Upper lobe of left lung (tissue), 6 donors: ENCODE data around the gene PRELP. TPM values are rescaled to one million over a fixed set of nuclear protein-coding genes. Genes with fewer than 3 reads are reported as not detected.

ENCODE experiments used
- ATAC-seq, 2 donors: fragments of 200-7000 bp; cut with Tn5 transposase; one replicate each; pipeline ENCODE4 v1.9.1; 2022; ENCODE audit warnings: mild to moderate bottlenecking in 2 of 2, moderate library complexity in 2 of 2; ENCODE audit not compliant: low FRiP score in 2 of 2
- DNase-seq, 2 donors: peaks; one replicate each; pipeline ENCODE4 v3.0.0-alpha.2; 2019 to 2020
- H3K27ac ChIP-seq, 4 donors: fragments of 200-600 bp; sonication (generic); one replicate each; pipeline ENCODE4 v1.5.1; 2016 to 2019
- H3K27me3 ChIP-seq, 4 donors: fragments of 200-600 bp; sonication (generic); one replicate each; pipeline ENCODE4 v1.5.1; 2017 to 2019
- H3K36me3 ChIP-seq, 4 donors: fragments of 200-600 bp; sonication (generic); one replicate each; pipeline ENCODE4 v1.5.1; 2016 to 2019
- H3K4me1 ChIP-seq, 4 donors: fragments of 200-600 bp; sonication (generic); one replicate each; pipeline ENCODE4 v1.5.1; 2018 to 2019
- H3K4me3 ChIP-seq, 4 donors: fragments of 200-600 bp; sonication (generic); one replicate each; pipeline ENCODE4 v1.5.1; 2017 to 2019; ENCODE audit warnings: mild to moderate bottlenecking in 2 of 4, moderate library complexity in 1 of 4
- H3K9me3 ChIP-seq, 4 donors: fragments of 200-600 bp; sonication (generic); one replicate each; pipeline ENCODE4 v1.5.1; 2018 to 2019
- CTCF ChIP-seq, 6 experiments: fragments of 450-650 bp in 4 of 6; fragments of 200-600 bp in 2 of 6; sonication (generic) in 2 of 6; IDR thresholded peaks; one replicate each; pipeline ENCODE4 v1.5.1; 2016 to 2019; ENCODE audit warnings: antibody characterized with exemption in 6 of 6
- EP300 ChIP-seq, 4 donors: sonication (generic); formaldehyde crosslinking; IDR thresholded peaks; one replicate each; pipeline ENCODE4 v1.5.1; 2017; ENCODE audit warnings: antibody characterized with exemption in 4 of 4, control low read depth in 2 of 4
- POLR2A ChIP-seq, 4 donors: fragments of 450-650 bp; IDR thresholded peaks; one replicate each; pipeline ENCODE4 v1.5.1; 2016 to 2017; ENCODE audit warnings: antibody characterized with exemption in 4 of 4, mild to moderate bottlenecking in 2 of 4
- POLR2AphosphoS5 ChIP-seq, 2 donors: sonication (generic); formaldehyde crosslinking; IDR thresholded peaks; one replicate each; pipeline ENCODE4 v1.5.1; 2017; ENCODE audit warnings: antibody characterized with exemption in 2 of 2
- WGBS, 2 donors: methylation state at CpG; one replicate each; pipeline ENCODE4 v1.1.5; 2017 to 2018; 5-methylcytosine and 5-hydroxymethylcytosine counted together
- total RNA-seq, 6 donors: library from RNA; depleted of rRNA in 4 of 6; stranded (reverse); fragments of >200 nt in 4 of 6; gene quantifications; one replicate each; pipeline versions ENCODE4 v1.1.0 to v1.2.1, GENCODE V29; 2016 to 2021
- donor health status: DM: no; HTN: no; CAD: no; lungs with moderate emphysema.
- donor health status: DM: no; HTN: yes; CAD: no; lungs with severe emphysema.

Gene PRELP
- total RNA-seq, 6 donors from 2014 or later = 30.4 to 104 (median 47.3) TPM

- Histone ChIP-seq H3K4me1 (peaks cover 0 to 6% (median 2%) of the 10 kb centered on the region in 4 donors), H3K4me3 (no peak overlapping the region), H3K27ac (no peak overlapping the region), H3K27me3 (no peaks in the 10 kb centered on the region), H3K36me3 (no peaks in the 10 kb centered on the region), H3K9me3 (no peaks in the 10 kb centered on the region)
- ATAC-seq (no peak), DNase-seq (peak in 1 of 2 donors; percentile 37)
- TF ChIP-seq EP300 (IDR thresholded peaks at IDR 0.05) (no peak), CTCF (IDR thresholded peaks at IDR 0.05) (no peak), POLR2AphosphoS5 (IDR thresholded peaks at IDR 0.05) (no peak), POLR2A (IDR thresholded peaks at IDR 0.05) (no peak)
- WGBS, 2 donors = 46 to 52% methylated on average over 11 of the region's 11 CpGs
These were observed 46.5 kb upstream of the PRELP start for GRCh38 chr1:203428981-203429599.

- Histone ChIP-seq H3K27ac (no peak overlapping the region), H3K27me3 (no peaks in the 10 kb centered on the region), H3K4me1 (peaks cover 0 to 11% (median 0%) of the 10 kb centered on the region in 4 donors), H3K36me3 (no peaks in the 10 kb centered on the region), H3K9me3 (no peaks in the 10 kb centered on the region), H3K4me3 (no peak overlapping the region)
- TF ChIP-seq POLR2AphosphoS5 (IDR thresholded peaks at IDR 0.05) (no peak), POLR2A (IDR thresholded peaks at IDR 0.05) (no peak), CTCF (IDR thresholded peaks at IDR 0.05) (no peak)
- DNase-seq = no peak
- WGBS, 2 donors = 90 to 94% methylated on average over 7 of the region's 7 CpGs
- ATAC-seq = no peak
These were observed 40.0 kb upstream of the PRELP start for GRCh38 chr1:203435615-203436014.

- Histone ChIP-seq H3K27me3 (no peaks in the 10 kb centered on the region), H3K4me3 (no peak overlapping the region), H3K9me3 (no peaks in the 10 kb centered on the region), H3K4me1 (peaks cover 0 to 11% (median 0%) of the 10 kb centered on the region in 4 donors), H3K36me3 (no peaks in the 10 kb centered on the region), H3K27ac (no peak overlapping the region)
- DNase-seq (peak in 1 of 2 donors; percentile 25), ATAC-seq (no peak)
- WGBS, 2 donors = 83 to 88% methylated on average over 13 to 15 of the region's 15 CpGs
- TF ChIP-seq EP300 (IDR thresholded peaks at IDR 0.05) (no peak), POLR2AphosphoS5 (IDR thresholded peaks at IDR 0.05) (no peak), CTCF (IDR thresholded peaks at IDR 0.05) (no peak), POLR2A (IDR thresholded peaks at IDR 0.05) (no peak)
These were observed 37.8 kb upstream of the PRELP start for GRCh38 chr1:203437696-203438315.

- no peaks in the 10 kb centered on the region for H3K27me3 ChIP-seq
- ATAC-seq (no peak), DNase-seq (no peak)
- H3K27ac ChIP-seq = peak overlapping the region in 3 of 4 donors; percentile 35 to 44 (median 39)
- no peak overlapping the region for H3K4me3 ChIP-seq
- H3K9me3 ChIP-seq = no peaks in the 10 kb centered on the region
- WGBS, 2 donors = 50 to 74% methylated on average over 6 of the region's 6 CpGs
- no peak for TF ChIP-seq CTCF (IDR thresholded peaks at IDR 0.05)
- no peak for TF ChIP-seq POLR2AphosphoS5 (IDR thresholded peaks at IDR 0.05)
- no peak for TF ChIP-seq EP300 (IDR thresholded peaks at IDR 0.05)
- TF ChIP-seq POLR2A (IDR thresholded peaks at IDR 0.05) = no peak
- peaks cover 0 to 11% (median 0%) of the 10 kb centered on the region in 4 donors for H3K4me1 ChIP-seq
- no peaks in the 10 kb centered on the region for H3K36me3 ChIP-seq
These were observed 36.4 kb upstream of the PRELP start for GRCh38 chr1:203439131-203439730.
